PC-3 (cell line): ENCODE measurements around the gene ARL14EP.

Source experiments
- CTCF ChIP-seq: fragments of 300-600 bp; sonication (generic); conservative IDR thresholded peaks from 2 replicates; pipeline ENCODE4 v1.5.1; 2017; ENCODE audit warnings: antibody characterized with exemption, low read depth, mild to moderate bottlenecking, low read length
- EZH2 ChIP-seq: fragments of 300-600 bp; sonication (generic); IDR thresholded peaks from one replicate; pipeline ENCODE4 v1.6.1; 2017; ENCODE audit warnings: antibody characterized with exemption, mild to moderate bottlenecking, low read length; ENCODE audit not compliant: unreplicated experiment
- EZH2phosphoT487 ChIP-seq: fragments of 300-600 bp; sonication (generic); IDR thresholded peaks from 2 replicates; pipeline ENCODE4 v1.6.1; 2018; ENCODE audit warnings: mild to moderate bottlenecking, antibody characterized with exemption, low read length, borderline replicate concordance

- TF ChIP-seq CTCF (no peak), EZH2 (no peak), EZH2phosphoT487 (no peak)
Observed at GRCh38 chr11:30316237-30316636, 6.7 kb upstream of the ARL14EP start.
